ENCODE data around the gene LRRC14B. TPM values are rescaled to one million over a fixed set of nuclear protein-coding genes. Genes with fewer than 3 reads are reported as not detected.

LRRC14B gene
- total RNA-seq, 2 experiments from 2014 or later, result 4.9 to 9.2 TPM

GRCh38 chr5:200985-201384, 9.7 kb downstream of the LRRC14B start:
- Histone ChIP-seq H4K20me1 (ENCODE audit: insufficient read depth, low read length) (no peaks in the 10 kb centered on the region), H3K4me3 (ENCODE audit: low read depth, low read length, poor library complexity, severe bottlenecking) (peak overlapping the region; percentile 51), H3K36me3 (ENCODE audit: insufficient read depth, low read length) (peaks cover 38% of the 10 kb centered on the region), H3K79me2 (ENCODE audit: insufficient read depth, low read depth, low read length) (peaks cover 6% of the 10 kb centered on the region; the same call in 1 of the 2 replicates), H3K4me2 (ENCODE audit: low read length) (peak overlapping the region; percentile 77), H3K4me1 (ENCODE audit: insufficient read depth, low read length, poor library complexity, severe bottlenecking) (peaks cover 48% of the 10 kb centered on the region), H2AFZ (ENCODE audit: low read length) (no peak overlapping the region), H3K9me3 (ENCODE audit: low read length) (no peaks in the 10 kb centered on the region), H3K27ac (ENCODE audit: low read depth, low read length, poor library complexity, severe bottlenecking) (peak overlapping the region; percentile 93), H3K9me2 (ENCODE audit: insufficient read depth, low read length) (no peaks in the 10 kb centered on the region)
- no peak for TF ChIP-seq EZH2phosphoT487 (IDR thresholded peaks at IDR 0.05; ENCODE audit: borderline replicate concordance, low read depth, low read length)
- TF ChIP-seq, protein P1, sequence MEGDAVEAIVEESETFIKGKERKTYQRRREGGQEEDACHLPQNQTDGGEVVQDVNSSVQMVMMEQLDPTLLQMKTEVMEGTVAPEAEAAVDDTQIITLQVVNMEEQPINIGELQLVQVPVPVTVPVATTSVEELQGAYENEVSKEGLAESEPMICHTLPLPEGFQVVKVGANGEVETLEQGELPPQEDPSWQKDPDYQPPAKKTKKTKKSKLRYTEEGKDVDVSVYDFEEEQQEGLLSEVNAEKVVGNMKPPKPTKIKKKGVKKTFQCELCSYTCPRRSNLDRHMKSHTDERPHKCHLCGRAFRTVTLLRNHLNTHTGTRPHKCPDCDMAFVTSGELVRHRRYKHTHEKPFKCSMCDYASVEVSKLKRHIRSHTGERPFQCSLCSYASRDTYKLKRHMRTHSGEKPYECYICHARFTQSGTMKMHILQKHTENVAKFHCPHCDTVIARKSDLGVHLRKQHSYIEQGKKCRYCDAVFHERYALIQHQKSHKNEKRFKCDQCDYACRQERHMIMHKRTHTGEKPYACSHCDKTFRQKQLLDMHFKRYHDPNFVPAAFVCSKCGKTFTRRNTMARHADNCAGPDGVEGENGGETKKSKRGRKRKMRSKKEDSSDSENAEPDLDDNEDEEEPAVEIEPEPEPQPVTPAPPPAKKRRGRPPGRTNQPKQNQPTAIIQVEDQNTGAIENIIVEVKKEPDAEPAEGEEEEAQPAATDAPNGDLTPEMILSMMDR (conservative IDR thresholded peaks at IDR 0.05; ENCODE audit: low read length), result no peak
- no TSS peak for BruUV-seq (replicated peaks)
- ChIA-PET POLR2A (interaction anchor here (0.6 to 3.7 kb wide), 5 partner anchors 10 to 466 kb away, joined by 3 to 28 read pairs (median 3); partner anchors contain the start of genes LRRC14B and PDCD6), CTCF (ENCODE audit: unreplicated experiment) (interaction anchor here (0.6 to 1.9 kb wide), 2 partner anchors 10 to 18 kb away, joined by 5 read pairs; partner anchors contain the start of genes LRRC14B and SDHA)
- peak; percentile 89 for DNase-seq (ENCODE audit: low spot score)
- intact Hi-C loops (cut with micrococcal nuclease; ENCODE audit: unreplicated experiment), result loop anchor here (1.0 kb wide), 2 partner anchors 10 to 17 kb away; partner anchors contain the start of genes CCDC127, LRRC14B and SDHA

- peak overlapping the region; percentile 77 for H3K4me2 ChIP-seq (ENCODE audit: low read length)
- ChIA-PET POLR2A (interaction anchor here (0.6 to 3.7 kb wide), 5 partner anchors 10 to 465 kb away, joined by 3 to 28 read pairs (median 3); partner anchors contain the start of genes LRRC14B and PDCD6), CTCF (ENCODE audit: unreplicated experiment) (interaction anchor here (0.6 to 1.9 kb wide), 3 partner anchors 11 to 17 kb away, joined by 3 to 5 read pairs (median 5); partner anchors contain the start of genes LRRC14B and SDHA)
- H3K9me2 ChIP-seq (ENCODE audit: insufficient read depth, low read length), result no peaks in the 10 kb centered on the region
- BruUV-seq (replicated peaks), result no TSS peak
- intact Hi-C loops (cut with micrococcal nuclease; ENCODE audit: unreplicated experiment), result loop anchor here (1.0 kb wide), 2 partner anchors 10 to 17 kb away; partner anchors contain the start of genes CCDC127, LRRC14B and SDHA
- H3K79me2 ChIP-seq (ENCODE audit: insufficient read depth, low read depth, low read length), result peaks cover 6% of the 10 kb centered on the region; the same call in 1 of the 2 replicates
- peaks cover 44% of the 10 kb centered on the region for H3K36me3 ChIP-seq (ENCODE audit: insufficient read depth, low read length)
- DNase-seq (ENCODE audit: low spot score), result no peak
- peak overlapping the region; percentile 93 for H3K27ac ChIP-seq (ENCODE audit: low read depth, low read length, poor library complexity, severe bottlenecking)
- H2AFZ ChIP-seq (ENCODE audit: low read length), result no peak overlapping the region
- peak overlapping the region; percentile 51 for H3K4me3 ChIP-seq (ENCODE audit: low read depth, low read length, poor library complexity, severe bottlenecking)
- no peak for TF ChIP-seq EZH2phosphoT487 (IDR thresholded peaks at IDR 0.05; ENCODE audit: borderline replicate concordance, low read depth, low read length)
- TF ChIP-seq, protein P1 (conservative IDR thresholded peaks at IDR 0.05; ENCODE audit: low read length), result no peak
- H3K4me1 ChIP-seq (ENCODE audit: insufficient read depth, low read length, poor library complexity, severe bottlenecking), result peaks cover 42% of the 10 kb centered on the region
- H3K9me3 ChIP-seq (ENCODE audit: low read length), result no peaks in the 10 kb centered on the region
- H4K20me1 ChIP-seq (ENCODE audit: insufficient read depth, low read length), result no peaks in the 10 kb centered on the region
Observed at GRCh38 chr5:201672-202071, 10.4 kb downstream of the LRRC14B start.

All from OCI-LY7 (cell line).